ENCODE data around the gene CRACDL.
A peak's percentile ranks its signal among the peaks of the same experiment; 100 is the strongest.

CRACDL gene

DNA sequence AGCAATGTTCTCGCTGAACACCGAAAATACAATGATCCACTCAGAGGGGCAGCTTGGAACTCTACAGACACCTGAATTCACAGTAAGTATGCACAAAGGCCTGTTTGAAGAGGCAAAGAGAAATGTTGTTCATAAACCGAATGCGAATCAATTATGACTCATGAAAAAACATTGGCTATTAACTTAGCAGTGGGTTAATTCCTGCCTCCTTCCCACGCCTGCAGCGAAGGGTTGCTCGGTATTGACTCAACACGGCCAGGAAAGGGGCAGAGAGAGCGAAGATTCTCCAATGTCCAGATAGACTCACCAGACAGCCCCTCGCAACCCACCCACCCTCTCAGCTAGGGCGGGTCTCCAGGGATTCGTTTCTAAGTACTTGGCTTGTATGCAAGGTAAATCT lies 9.4 kb downstream of the CRACDL start:
- no peak for DNase-seq (ENCODE audit: low spot score)

DNA sequence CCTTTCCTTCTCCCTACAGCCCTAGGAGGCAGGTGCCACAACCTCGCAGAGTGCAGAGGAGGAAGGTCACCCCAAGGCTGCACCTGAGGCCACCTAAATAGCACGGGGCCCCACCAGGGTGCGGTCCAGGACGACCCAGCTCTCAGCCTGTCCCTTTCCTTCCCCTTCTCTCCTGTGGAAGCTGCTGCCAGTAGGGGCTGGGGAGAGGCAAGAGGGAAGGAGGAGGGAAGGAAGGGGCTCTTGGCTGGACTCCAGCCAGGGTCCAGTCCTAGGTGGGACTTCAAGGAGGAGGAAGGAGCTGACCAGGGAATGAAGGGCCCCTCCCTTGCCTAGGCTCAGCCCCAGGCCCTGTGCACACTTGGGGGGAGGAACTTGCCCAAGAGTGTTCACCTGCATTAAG lies 11.1 kb downstream of the CRACDL start:
- DNase-seq (ENCODE audit: low spot score): no peak

DNA sequence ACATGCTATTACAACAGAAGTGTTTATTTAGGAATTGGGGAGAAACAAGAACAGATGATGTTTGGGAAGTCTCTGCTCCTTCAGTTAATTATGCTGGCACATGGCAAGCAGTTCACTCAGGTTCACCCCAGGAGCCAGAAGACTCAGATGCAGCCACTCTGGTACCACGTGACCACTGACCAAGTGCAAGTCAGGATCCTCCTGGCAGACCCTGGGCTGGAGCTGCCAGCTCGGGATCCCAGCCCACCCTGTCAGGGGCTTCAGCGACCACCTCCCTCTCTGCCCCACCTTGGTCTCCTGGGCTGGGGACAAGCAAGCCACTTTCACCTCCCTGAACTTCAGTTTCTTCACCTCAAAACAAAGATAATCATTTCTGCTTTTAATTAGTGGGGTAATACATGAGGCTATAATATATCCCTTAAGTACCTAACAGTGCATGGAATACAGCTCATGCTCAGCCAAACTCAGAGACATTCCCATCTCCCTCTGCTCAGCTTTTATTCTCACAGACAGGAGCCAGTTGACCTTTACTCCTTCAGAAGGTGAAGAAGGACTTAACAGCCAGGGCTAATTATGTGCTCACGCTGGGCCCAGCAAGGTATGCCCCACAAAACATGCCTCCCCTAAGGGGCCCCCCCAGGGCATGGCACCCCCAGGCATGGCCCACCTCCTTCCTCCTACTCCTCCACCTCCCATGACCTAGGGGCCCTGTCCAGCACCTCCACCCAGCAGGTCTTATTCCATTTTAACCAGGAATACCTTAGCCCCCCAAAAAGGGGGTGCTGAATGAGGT lies 11.8 kb downstream of the CRACDL start:
- DNase-seq (ENCODE audit: low spot score): no peak

GRCh38 chr2:98923244-98923940 lies 12.6 kb downstream of the CRACDL start:
- no peak for DNase-seq (ENCODE audit: low spot score)

DNA sequence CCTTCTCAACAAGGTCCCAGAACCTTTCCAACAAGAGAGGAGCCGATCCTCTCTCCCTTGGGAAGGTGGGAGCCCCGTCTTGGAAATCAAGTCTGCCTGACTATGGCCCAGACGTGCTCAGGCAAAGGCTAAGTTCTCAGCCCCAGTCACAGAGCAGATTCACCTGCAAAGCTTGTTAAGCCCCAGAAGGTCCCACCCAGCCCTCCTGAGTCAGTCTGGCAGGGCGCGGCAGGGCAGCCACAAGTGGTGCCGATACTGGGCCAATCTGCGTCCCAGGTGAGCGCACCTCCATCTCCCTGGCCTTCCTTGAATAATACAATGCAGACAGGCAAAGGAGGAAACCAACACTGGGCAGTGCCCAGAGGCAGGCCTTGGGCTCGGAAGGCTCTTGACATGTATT lies 15.0 kb downstream of the CRACDL start:
- DNase-seq (ENCODE audit: low spot score): no peak

- DNase-seq (ENCODE audit: low spot score): peak; percentile 52
Observed at GRCh38 chr2:98917031-98917471, 19.0 kb downstream of the CRACDL start.

DNA sequence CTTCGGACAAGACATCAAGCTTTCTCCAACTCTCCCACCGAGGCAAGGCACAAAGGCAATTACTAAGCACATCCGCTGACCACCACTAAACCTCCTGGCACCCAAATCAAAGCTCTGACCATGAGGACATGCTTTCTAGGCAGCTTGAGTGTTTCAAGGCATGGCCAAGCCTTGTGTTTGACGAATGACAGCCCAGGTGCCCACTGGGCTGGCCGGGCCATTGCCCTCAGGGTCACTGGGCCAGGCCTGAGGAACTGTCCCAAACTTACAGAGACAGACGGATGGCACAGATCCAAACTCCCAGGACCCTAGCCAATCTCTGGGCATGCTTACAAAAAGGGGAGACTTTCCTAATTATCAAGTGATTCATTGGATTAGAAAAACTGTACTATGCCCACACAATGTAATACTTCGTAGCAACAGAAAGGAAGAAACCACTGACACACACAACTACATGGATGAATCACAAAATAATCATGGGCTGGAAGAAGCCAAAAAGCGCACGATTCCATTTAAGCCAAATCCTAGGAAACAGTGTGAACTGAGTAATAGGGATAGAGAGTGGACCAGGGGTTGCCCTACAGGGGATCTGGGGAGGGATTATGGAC lies 20.2 kb downstream of the CRACDL start:
- no peak for DNase-seq (ENCODE audit: low spot score)

DNA sequence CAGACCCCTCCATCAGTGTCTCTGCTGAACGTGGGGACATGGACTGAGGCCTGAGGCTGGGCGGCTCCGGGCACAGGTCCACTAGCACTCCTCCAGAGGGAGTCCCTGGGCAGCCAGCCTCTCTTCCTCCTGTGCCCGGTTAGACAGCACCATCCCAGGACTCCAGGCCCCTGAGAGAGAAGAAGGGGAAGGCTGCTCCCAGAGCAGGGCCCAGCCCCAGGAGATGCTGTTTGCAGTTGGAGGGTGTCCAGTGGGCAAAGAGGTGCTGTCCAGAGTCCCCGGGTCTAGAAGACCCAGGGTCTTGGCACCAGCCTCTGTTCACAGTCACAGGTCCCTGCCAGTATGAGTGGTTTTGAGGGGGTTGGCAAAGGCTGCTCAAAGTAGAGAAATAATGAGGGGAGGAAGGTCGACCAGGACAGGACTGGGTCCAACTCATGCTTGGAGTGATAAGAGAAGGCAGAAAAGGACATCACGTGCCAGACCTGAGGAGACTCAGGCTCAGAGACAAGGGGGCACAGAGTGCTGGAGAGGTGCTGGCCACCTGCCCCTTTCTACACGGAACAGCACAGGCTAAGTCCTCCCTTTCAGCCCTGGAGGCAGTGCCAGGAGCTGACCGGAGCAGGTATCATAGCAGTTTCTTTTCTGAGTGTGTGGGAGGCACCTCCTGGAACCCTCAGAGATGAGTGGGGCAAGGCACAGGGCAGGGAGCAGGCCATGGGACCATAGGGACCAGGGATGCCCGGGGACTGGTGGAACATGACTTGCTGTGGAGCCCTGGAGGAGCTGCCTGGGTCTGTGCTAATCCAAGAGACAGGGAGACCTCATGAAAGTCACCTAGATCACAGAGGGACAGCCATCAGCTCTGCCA lies 21.1 kb downstream of the CRACDL start:
- no peak for DNase-seq (ENCODE audit: low spot score)

DNA sequence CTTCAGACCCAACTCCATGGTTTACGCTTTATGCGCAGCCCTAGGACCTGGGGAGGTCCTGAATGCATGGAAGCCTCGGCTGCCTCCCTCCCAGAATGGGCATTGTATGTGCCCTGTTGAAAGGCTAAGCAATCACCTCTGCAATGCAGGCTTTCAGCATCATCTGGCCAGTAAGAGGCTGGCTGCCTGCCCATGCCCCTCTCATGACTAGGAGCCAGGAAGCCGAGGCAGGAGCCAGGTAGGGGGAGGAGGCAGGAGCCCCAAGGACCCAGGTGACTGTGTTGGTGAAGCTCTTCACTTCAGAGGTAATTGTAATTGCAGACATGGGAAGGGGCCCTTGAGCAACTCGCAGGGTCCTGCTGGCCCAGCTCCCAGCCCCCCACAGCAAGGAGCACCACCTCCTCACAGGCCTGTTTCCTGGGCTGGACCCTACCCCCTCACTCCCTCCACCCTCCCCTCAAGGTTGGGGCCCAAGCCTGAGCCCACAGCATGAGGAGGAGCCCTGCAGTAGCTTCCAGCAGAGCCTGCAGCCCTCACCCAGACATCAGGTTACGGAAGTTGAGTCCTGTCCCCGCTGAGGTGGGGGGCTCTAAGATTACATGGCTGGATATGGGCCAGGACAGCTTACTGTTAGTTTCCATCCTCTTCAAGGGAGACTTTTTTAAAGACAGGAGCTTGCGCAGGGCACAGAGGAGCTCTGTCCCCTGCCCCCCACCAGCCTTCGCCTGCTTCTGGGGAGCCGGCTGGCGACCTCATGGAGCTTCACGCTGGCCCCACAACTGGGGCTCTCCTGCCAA lies 21.9 kb downstream of the CRACDL start:
- DNase-seq (ENCODE audit: low spot score): no peak

GRCh38 chr2:98912957-98913915 lies 22.8 kb downstream of the CRACDL start:
- no peak for DNase-seq (ENCODE audit: low spot score)

- DNase-seq (ENCODE audit: low spot score): peak; percentile 59
Observed at GRCh38 chr2:98912221-98912851, 23.7 kb downstream of the CRACDL start.

DNA sequence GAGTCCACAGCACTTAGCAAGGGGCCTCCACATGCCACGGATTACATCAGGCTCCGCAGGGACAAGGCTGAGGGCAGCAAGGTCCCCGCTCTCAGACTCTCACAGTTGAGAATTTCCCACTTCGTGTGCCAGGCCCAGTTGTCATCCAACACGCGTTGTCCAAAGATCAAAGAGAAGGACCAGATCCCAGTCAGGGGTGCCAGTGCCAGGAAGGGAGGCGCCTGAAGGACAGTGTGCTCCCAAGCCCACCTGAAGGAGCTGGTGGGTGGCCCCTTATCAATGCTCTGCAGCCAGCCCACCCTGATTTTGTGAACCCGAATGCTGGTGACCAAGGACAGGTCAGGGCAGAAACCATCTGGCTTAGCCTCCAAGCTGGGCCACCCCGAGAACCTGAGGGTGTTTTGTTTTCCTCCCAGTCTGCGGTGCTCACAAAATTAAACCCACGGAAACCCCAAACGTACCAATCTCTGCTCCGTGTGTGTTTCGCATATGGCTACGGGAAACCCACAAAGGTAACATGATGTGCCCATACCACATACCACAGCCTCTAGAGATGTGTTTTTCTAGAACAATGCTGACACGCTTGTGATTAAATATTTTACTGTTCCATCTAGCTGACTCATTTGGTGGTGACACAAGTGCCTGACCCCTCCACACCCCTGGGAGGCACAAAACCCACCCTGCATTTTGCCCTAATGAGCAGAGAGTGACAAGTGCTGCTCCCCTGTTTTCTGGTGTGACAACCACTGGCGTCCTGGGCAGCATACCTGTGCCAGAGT lies 24.5 kb downstream of the CRACDL start:
- DNase-seq (ENCODE audit: low spot score): no peak

GRCh38 chr2:98911126-98911375 lies 25.0 kb downstream of the CRACDL start:
- DNase-seq (ENCODE audit: low spot score): no peak

DNA sequence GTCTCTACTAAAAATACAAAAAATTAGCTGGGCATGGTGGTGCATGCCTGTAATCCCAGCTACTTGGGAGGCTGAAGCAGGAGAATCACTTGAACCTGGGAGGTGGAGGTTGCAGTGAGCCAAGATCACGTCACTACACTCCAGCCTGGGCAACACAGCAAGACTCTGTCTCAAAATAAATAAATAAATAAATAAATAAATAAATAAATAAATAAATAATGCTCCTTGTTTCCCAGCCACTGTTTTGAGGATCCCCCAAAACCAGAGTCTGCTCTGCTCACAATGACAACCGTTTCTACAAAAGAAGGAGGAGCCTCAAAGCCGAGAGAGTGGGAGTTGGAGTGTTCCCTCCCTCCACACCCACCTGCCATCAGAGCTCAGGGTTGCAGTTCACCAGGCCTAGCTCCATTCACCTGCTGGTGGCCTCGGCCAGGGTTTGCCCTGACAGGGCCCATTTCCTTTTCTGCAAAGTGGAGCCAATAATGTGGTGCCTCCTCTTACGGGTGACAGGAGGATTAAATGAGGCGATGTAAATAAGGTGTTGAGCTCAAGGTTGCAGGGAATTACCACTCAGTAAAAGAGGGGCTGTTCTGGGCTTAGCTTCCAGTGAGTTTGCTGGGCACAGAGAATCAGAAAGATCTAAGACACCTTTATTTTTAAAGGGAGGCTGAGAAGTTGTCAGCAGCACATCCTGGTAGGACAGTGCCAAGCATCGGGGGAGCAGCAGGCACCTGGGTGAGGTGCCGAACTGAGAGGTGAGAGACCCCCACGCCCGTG lies 25.5 kb downstream of the CRACDL start:
- DNase-seq (ENCODE audit: low spot score): no peak

GRCh38 chr2:98909317-98910211 lies 26.5 kb downstream of the CRACDL start:
- peak; percentile 97 for DNase-seq (ENCODE audit: low spot score)

DNA sequence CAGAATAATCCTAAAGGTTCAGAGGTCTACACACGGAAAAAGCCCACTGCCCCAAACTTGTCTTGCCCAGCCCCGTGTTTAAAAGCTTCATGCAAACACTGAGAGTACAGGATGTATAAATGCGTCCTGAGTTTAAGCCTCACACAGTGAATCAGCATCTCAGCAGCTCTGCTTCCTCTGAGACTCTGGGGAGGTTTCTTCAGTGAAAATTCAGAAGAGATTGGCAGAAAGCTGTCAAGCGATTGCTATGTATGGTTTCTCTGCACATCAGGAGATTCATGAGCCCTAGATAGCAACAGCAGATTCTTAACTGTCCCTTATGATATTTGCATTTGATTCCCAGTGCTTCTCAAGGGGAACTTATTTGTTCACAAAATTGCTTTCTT lies 27.1 kb downstream of the CRACDL start:
- DNase-seq (ENCODE audit: low spot score): no peak

Data from cerebellar cortex (tissue), 1 donor.